NCI-H524 (cell line): Measurements from ENCODE around the gene XPO6.

Experiments used
- DNase-seq, 2 experiments: peaks; one replicate each; lab custom pipeline; 2025; lab: John Stamatoyannopoulos, UW

XPO6 gene

DNA sequence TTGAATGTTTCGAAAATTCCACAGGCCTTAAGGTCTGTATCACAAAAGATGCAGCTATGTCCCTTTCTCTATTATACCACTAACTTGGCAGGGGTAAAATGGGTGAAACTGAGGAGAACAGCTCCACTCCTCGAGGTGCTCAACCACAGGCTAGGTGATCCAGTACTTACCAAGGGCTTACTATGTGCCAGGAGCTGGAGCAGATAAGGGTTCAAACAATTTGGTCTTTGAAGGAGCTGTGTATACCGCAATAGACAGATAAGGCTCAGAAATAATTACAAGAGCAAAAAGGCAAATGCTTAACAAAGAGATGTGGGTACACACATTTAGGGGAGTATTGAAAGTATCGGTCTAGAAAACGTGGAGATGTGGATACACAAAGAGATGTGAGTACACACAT lies 1.5 kb downstream of the XPO6 start:
- DNase-seq, result peak in 1 of 2 experiments; percentile 17

DNA sequence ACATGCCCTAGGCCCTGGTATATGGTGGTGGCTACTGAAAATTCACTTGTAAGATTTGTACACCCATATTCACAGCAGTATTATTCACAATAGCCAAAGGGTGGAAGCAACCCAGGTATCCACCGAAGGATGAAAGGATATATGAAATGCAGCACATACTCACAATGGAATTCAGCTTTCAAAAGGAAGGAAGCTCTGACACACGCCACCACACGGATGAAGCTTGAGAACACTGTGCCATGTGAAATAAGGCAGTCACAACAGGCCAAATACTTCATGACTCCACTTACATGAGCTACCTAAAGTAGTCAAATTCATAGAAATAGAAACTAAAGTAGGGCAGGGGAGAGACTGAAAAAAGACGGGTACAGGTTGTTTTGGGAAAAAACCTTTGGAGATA lies 2.9 kb downstream of the XPO6 start:
- no peak for DNase-seq

DNA sequence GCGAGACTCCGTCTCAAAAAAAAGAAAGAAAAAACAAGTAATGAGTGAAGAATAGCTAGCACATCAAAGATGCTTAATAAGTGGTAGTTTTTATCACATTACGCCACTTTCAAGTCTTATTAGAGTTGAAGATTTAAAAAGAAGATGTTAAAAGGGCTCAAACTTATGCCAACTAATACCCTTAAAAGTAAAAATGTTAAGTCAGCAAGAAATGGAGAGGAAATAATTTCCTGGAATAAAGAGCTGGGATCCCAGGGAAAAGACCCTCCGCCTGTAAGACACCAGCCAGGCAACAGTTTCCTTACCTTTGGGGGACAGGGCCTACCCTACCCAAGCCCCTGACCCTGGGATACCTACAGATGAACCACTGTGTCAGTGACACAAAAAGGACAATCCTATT lies 3.6 kb downstream of the XPO6 start:
- no peak for DNase-seq

DNA sequence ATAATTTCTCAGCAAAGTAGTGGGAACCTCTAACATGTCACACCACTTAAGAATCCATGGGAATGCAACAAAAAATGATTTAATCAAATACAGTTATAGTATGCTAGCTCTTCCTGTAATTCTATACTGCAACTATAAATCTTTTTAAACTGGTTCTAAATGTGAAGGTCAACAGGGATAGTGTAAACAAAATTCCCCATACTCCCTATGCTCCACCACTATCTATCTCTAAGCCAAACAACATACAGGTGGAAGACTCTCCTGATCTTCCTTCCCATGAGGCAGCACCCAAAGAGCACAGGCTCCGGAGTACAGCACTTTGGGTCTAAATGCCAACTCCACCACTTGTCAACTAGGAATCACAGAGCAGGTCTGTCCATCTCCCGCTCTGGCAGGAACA lies 4.4 kb downstream of the XPO6 start:
- DNase-seq, result no peak

GRCh38 chr16:28205974-28206373 lies 5.8 kb downstream of the XPO6 start:
- no peak for DNase-seq

DNA sequence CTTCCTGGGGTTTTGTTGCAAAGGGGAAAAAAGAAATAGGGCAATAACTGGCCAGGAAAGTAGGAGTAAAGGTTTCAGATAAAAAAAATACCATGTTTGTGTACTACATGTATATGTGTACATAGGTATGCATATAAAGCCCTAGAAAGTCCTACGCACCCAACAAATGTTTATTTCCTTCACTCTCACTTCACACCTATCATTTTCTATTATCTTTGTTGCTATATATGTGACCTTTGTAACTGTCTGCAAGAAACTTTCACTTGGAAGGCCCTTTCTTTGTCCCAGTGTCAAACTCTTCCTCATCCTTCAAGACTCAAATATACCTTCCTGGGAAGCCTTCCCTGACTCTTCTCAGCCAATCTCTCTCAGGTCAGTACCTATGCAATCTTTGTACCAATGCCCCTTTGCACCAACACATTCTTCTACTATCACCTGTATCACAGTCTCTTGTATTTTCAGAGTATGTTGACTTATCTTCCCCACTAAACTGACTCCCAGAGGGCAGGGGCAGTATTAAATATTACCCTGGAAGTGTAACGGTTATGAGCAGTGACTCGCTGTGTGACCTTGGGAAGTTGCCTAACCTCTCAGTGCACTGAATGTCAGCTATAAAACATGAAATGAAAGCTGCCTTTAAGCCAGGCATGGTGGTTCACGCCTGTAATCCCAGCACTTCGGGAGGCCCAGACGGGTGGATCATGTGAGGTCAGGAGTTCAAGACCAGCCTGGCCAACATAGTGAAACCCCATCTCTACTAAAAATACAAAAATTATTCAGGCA lies 6.5 kb downstream of the XPO6 start:
- no peak for DNase-seq

GRCh38 chr16:28204622-28205021 lies 7.1 kb downstream of the XPO6 start:
- no peak for DNase-seq

DNA sequence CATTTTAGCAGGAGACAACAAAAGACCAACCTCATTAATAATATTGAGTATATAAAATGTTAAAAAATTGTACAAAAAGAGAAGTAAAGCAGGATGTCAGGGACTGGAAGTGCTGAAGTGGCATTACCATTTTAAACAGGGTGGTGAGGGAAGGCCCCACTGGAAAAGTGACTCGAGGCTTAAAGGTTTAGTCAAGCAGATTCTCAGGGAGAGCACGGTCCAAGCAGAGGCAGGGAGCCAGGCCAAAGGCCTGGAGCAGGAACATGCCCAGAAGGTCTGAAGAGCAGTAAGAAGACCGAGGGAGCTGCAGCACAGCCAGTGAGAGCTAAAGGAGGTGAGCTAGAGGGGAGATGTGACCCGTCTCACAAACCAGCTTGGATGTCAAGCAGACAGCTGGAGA lies 7.6 kb downstream of the XPO6 start:
- no peak for DNase-seq

DNA sequence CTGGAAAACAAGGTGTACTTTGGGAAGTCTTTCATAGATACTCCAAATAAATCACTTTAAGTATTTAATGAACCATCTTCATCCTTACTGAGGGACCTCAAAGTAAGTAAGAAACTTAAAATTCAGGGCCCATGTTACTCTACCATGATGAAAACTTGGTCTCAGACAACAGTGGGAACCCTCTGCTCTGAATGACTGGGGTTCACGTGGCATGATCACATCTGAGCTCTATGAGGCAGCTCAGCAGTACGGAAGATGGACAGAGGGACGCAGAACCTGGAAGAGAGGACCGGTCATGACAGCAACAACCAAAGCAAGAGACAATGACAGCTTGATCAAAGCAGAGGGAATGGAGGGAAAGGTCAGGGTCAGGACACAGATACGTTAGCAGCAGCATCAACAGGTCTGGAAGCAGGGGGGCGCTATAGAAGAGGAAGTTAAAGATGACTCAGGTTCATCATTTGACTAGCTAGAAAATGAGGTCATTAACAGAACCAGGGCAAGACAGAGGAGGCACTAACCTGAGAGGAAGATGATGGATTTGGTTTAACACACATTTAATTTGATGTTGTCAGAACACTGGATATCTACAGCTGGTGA lies 9.5 kb downstream of the XPO6 start:
- DNase-seq, result no peak

DNA sequence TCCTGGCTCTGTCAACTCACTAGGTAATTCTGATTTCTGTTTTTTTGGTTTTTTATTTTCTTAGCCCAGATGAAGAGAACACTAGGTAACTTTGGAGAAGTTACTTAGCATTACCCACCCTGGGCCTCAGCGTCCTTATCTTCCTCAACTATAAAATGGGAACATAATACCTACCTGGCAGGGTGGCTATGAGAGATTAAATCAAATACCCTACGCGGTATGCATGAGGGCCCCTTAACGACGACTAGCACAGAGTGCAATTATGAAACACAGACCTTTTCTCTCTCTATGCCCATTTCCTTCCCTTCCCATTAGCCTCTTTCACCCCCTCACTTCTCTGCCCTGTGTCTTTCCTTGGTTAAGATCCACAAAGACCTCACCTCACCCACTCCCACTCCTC lies 11.1 kb downstream of the XPO6 start:
- no peak for DNase-seq

- no peak for DNase-seq
These were observed 15.3 kb downstream of the XPO6 start for GRCh38 chr16:28196387-28196987.

DNA sequence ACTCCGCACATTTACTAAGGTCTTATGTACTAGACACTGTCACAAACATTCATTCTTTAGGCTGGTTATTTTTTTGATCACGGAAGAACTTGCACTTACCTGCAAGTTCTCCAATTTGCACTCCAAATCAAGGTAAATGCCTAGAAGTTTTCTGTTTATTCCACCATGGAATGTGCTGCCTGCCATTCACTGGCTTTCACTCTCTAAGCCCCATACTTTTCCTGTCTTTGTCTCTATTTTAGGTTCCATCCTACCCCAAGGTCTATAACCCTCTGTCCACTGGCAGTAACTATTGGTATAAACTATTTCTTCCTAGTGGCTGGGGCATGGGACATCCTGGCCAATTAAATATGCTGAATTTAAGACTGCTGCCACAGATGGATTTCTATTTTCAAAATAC lies 15.9 kb downstream of the XPO6 start:
- no peak for DNase-seq

DNA sequence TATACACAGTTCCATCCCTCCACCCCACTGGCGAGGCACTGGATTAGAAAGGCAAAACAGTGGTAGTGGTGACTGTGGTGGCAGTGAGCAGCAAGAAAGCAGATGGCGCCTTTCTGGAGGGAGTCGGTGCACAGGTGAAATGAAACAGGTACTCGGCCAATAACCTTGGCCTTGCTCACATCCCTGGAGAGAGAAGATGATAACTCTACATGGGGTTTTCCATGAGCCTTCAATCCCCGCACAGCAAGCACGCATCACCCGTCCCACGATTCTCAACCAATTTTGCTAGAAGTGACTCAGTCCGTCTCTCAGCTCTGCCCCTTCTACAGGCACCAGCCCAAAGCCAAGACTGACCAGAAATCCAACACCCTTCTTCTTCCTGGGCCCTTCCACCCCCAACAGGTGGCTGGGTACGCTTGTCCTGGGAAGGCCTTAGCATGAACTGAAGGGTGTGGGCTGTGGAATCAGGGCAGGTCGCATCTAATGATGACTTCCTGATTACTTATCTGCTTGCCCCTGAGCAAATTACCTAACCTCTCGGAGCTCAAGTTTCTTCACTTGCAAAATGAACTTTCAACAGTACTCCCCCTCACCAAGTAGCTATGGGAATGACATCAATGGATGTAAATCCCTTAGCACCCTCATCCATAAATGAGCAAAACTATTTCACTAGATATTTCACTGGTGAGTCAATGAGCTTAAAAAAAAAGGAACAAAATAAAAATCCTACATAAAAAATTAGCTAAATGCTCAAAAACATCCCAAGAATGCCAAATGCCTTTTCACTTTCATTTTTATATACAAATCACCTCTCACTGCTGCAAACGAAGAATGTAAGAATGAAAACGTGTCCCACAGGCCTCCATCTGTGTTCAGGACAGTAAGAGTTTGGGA lies 18.0 kb downstream of the XPO6 start:
- DNase-seq, result no peak

- no peak for DNase-seq
These were observed 18.8 kb downstream of the XPO6 start for GRCh38 chr16:28192806-28193529.

GRCh38 chr16:28191364-28191960 lies 20.3 kb downstream of the XPO6 start:
- no peak for DNase-seq

- DNase-seq, result no peak
These were observed 22.5 kb downstream of the XPO6 start for GRCh38 chr16:28189245-28189644.

DNA sequence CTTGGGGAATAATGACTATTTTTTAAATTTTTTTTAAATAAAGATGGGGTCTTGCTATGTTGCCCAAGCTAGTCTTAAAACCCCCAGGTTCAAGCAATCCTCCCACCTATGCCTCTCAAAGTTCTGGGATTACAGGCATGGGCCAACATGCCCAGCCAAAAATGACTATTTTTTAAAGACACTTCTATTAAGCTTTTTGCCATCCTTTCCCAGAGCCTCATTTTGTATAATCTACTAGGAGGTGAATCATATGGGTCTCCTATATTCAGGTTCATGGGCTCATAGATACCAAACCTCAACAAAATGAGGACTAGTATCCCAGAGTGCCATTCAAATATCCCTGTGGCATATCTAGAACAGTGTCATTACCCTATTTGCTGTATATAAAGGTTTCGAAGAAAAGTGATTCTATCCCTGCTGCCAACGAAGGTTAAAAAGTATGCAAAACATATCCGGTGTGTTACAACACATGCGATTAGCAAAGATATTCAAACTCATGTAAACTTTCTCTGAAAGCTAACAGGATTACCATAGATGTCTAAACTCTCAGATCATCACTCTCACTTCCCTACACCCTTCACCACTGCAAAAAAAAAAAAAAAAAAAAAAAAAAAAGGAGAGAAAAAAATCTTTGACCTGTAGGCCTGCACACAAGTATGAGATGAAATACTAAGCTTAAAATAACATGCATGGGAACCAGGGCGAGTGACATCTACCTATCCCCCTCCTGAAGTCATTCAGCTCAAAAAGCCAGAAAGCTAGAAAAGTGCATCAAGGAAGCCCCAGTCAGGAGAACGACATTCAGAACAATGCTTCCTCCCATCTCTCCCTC lies 23.5 kb downstream of the XPO6 start:
- DNase-seq, result no peak

DNA sequence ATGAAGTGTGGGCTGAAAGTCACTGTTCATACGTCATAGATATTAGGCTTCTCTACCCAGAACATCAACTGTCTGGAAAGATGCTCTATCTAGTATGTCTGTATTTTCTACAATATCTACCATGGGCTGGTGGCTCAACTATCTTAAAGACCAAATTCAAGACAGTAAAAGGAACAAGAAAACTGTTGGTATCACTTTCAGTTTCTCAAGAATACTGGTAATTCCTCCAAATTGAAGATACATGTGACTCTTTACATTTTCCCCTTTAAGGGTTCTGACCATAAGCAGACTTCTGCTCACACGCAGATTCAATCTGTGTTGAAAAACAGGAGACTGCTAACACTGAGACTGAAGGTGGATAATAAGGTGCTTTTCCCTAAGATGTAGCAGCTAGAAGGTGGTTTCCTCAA lies 24.2 kb downstream of the XPO6 start:
- DNase-seq, result no peak

DNA sequence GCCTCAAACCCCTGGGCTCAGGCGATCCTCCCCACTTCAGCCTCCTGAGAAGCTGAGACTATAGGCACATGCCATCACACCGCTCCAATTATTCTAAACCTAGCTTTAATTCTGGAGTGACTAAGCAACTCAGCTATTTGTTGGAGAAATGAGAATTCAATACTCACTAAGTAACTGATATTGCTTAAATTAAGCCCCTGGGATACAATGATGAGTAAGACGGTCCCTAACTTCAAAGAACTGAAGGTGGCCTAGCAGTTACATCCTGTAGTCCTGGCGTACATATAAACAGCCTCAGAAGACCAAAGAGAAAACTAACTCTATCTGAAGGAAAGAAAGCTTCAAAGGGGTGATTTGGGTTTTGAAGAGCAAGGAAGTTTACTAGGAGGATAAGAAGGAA lies 25.0 kb downstream of the XPO6 start:
- DNase-seq, result no peak

- DNase-seq, result no peak
These were observed 26.1 kb downstream of the XPO6 start for GRCh38 chr16:28185696-28186095.

- no peak for DNase-seq
These were observed 27.1 kb downstream of the XPO6 start for GRCh38 chr16:28184625-28185024.
